HepG2 (cell line): Measurements from ENCODE around the gene LIMA1. TPM values are rescaled to one million over a fixed set of nuclear protein-coding genes. Genes with fewer than 3 reads are reported as not detected.
A peak's percentile ranks its signal among the peaks of the same experiment; 100 is the strongest.

ENCODE experiments used
- ARID4A ChIP-seq: sonication (generic); formaldehyde crosslinking; IDR thresholded peaks from 2 replicates; pipeline ENCODE4 v1.5.0; 2020; ENCODE audit warnings: mild to moderate bottlenecking, missing genetic modification reagents, borderline replicate concordance
- ATF1 ChIP-seq: IDR thresholded peaks from 2 replicates; pipeline ENCODE4 v1.6.1; 2016; ENCODE audit warnings: mild to moderate bottlenecking, control low read depth
- DNMT3B ChIP-seq: conservative IDR thresholded peaks from 2 replicates; pipeline ENCODE4 v1.6.1; 2016; ENCODE audit warnings: missing biosample characterization, control low read depth
- ELK4 ChIP-seq: sonication (generic); formaldehyde crosslinking; IDR thresholded peaks from 2 replicates; pipeline ENCODE4 v1.9.0; 2021; ENCODE audit warnings: missing genetic modification reagents, borderline replicate concordance
- GATA4 ChIP-seq: sonication (generic); IDR thresholded peaks from 2 replicates; pipeline ENCODE4 v1.6.1; 2016; ENCODE audit warnings: antibody characterized with exemption, low read depth, borderline replicate concordance
- HNRNPK ChIP-seq: fragments of 200-400 bp; formaldehyde crosslinking; IDR thresholded peaks from 2 replicates; pipeline ENCODE4 v1.6.1; 2018; ENCODE audit warnings: low read length, low read depth, moderate library complexity, mild to moderate bottlenecking; ENCODE audit not compliant: poor library complexity, severe bottlenecking
- KLF9 ChIP-seq: IDR thresholded peaks from 2 replicates; pipeline ENCODE4 v1.6.1; 2016; ENCODE audit warnings: low read depth
- KMT2A ChIP-seq: sonication (generic); formaldehyde crosslinking; IDR thresholded peaks from 2 replicates; pipeline ENCODE4 v1.4.0; 2020; ENCODE audit warnings: missing genetic modification reagents
- SRSF1 ChIP-seq: fragments of 200-400 bp; formaldehyde crosslinking; optimal IDR thresholded peaks from 2 replicates; pipeline ENCODE3; 2017; ENCODE audit warnings: mild to moderate bottlenecking, low read depth, low read length, moderate library complexity
- TAF15 ChIP-seq: fragments of 200-400 bp; formaldehyde crosslinking; IDR thresholded peaks from one replicate; pipeline ENCODE4 v1.6.1; 2018; ENCODE audit warnings: mild to moderate bottlenecking, low read depth, low read length; ENCODE audit not compliant: poor library complexity, severe bottlenecking
- THRA ChIP-seq: sonication (generic); formaldehyde crosslinking; IDR thresholded peaks from 2 replicates; pipeline ENCODE4 v1.4.0; 2020; ENCODE audit warnings: missing genetic modification reagents, borderline replicate concordance
- ZFY ChIP-seq: sonication (generic); formaldehyde crosslinking; IDR thresholded peaks from 2 replicates; pipeline ENCODE4 v1.4.0; 2020; ENCODE audit warnings: missing genetic modification reagents
- ZMYM4 ChIP-seq: sonication (generic); formaldehyde crosslinking; IDR thresholded peaks from 2 replicates; pipeline ENCODE4 v1.8.1; 2023; ENCODE audit warnings: mild to moderate bottlenecking, missing genetic modification reagents
- ZNF572 ChIP-seq: sonication (generic); formaldehyde crosslinking; IDR thresholded peaks from 2 replicates; pipeline ENCODE4 v1.5.1; 2020; ENCODE audit warnings: mild to moderate bottlenecking, missing genetic modification reagents
- ZNF687 ChIP-seq: sonication (generic); formaldehyde crosslinking; IDR thresholded peaks from 2 replicates; pipeline ENCODE4 v1.5.1; 2020; ENCODE audit warnings: mild to moderate bottlenecking, missing genetic modification reagents, moderate library complexity
- polyA plus RNA-seq, 8 experiments: library from polyadenylated mRNA; depleted of rRNA in 3 of 8; stranded (reverse) in 7 of 8; unstranded in 1 of 8; fragments of >200 nt; fragmentation: Illumina TruSeq in 4 of 8; extraction: Trizol in 4 of 8; gene quantifications; 2 replicates each; pipeline versions ENCODE4 v1.2.1 to v1.2.3, GENCODE V29; 2011 to 2016; ENCODE audit warnings: low read depth in 4 of 8, missing spikeins in 1 of 8, mixed read lengths in 1 of 8; ENCODE audit not compliant: insufficient read depth in 1 of 8
- total RNA-seq, 5 experiments: library from RNA; depleted of rRNA; stranded (reverse); fragments of >200 nt; fragmentation: Illumina TruSeq; extraction: Trizol; gene quantifications; 2 replicates each; pipeline ENCODE4 v1.2.3, GENCODE V29; 2016; ENCODE audit warnings: low read depth in 1 of 5

Gene LIMA1
- total and polyA plus RNA-seq, 2 of the 13 experiments (the other 11 are each of a cell fraction or from before 2014, with no cell fraction given) = 13.0 to 19.8 TPM

- TF ChIP-seq ZMYM4 (CRISPR knock-in tag) (peak; percentile 78), ATF1 (CRISPR knock-in tag) (no peak), KMT2A (CRISPR knock-in tag) (peak; percentile 76; the same call in 1 of the 2 replicates), HNRNPK (peak; percentile 66), GATA4 (peak; percentile 52; the same call in 1 of the 2 replicates), ZNF572 (CRISPR knock-in tag) (0 out of 2 replicates have a peak, but pooled peaks have one; percentile 52), THRA (CRISPR knock-in tag) (peak; percentile 29; the same call in 1 of the 2 replicates), KLF9 (peak; percentile 78; the same call in 1 of the 2 replicates), ARID4A (CRISPR knock-in tag) (peak; percentile 67; the same call in 1 of the 2 replicates), ELK4 (CRISPR knock-in tag) (no peak), ZNF687 (CRISPR knock-in tag) (peak; percentile 81), ZFY (CRISPR knock-in tag) (peak; percentile 91), SRSF1 (peak; percentile 60), DNMT3B (CRISPR knock-in tag) (no peak), TAF15 (no peak)
- TF ChIP-seq, all 625 proteins: peak for 163
Observed at GRCh38 chr12:50167049-50167828, 116.1 kb downstream of the LIMA1 start, which contains the start of gene CERS5 (continued).
